Fibroblast of peridontal ligament (primary cell): ENCODE measurements around the gene PARD6A.
A peak's percentile ranks its signal among the peaks of the same experiment; 100 is the strongest.
"Not testable (repeated sequence)": the region's sequence is repeated elsewhere in the genome, so short reads cannot be mapped to it uniquely, and the experiment has no call there.

ENCODE experiments used
- DNase-seq: peaks from one replicate; pipeline ENCODE4 v3.0.0-alpha.2; 2010; ENCODE audit errors: extremely low read depth

PARD6A gene

DNA sequence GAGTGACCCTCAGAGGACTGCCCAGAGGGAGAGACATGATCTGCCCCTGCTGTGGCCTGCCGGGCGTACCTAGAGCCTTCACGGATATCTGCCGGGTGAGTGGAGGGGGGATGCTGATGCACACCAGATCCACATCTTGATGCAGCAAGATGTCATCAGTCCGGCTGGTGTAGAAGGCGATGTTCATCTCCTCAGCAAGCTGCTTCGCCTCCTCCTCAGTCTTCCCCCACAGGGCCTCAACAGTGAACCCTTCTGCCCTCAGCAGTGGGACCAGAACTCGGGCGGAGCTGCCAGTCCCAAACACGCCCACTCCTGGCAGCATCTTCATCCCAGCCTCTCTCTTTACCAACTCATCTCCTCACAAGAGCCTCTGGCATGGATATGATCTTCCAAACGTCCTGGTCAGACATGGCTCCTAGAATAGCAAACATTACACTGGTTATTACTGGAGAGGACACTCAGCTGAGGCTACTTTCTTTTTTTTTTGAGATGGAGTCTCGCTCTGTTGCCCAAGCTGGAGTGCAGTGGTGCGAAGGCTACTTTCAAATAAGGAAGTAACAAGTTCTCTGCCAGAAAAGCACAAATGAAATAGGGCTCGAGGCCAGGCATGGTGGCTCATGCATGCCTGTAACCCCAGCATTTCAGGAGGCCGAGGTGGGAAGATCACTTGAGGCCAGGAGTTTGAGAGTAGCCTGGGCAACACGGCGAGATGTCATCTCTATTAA, 24.8 kb downstream of the PARD6A start:
- DNase-seq: no peak

- not testable (repeated sequence) for DNase-seq
These were observed 32.9 kb downstream of the PARD6A start for GRCh38 chr16:67693517-67694285.

DNA sequence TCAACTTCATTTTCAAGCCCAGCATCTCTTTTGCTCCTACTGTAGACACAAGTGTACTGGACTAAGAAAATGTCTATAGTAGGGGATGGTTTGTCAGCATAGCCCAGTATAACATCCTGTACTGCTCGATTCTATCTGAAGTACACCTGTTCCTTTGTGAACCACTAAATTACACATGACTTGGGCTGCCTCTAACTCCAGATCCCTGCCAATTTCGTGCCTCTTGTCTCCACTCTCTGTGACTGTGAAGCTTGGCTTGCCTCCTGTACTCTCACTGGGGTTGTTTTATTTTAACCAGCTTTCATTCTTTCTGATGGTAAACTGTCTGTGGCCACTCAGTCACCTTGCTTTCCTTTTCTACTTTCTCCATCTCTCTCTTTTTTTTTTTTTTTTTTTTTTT, 33.9 kb downstream of the PARD6A start:
- DNase-seq: no peak

DNA sequence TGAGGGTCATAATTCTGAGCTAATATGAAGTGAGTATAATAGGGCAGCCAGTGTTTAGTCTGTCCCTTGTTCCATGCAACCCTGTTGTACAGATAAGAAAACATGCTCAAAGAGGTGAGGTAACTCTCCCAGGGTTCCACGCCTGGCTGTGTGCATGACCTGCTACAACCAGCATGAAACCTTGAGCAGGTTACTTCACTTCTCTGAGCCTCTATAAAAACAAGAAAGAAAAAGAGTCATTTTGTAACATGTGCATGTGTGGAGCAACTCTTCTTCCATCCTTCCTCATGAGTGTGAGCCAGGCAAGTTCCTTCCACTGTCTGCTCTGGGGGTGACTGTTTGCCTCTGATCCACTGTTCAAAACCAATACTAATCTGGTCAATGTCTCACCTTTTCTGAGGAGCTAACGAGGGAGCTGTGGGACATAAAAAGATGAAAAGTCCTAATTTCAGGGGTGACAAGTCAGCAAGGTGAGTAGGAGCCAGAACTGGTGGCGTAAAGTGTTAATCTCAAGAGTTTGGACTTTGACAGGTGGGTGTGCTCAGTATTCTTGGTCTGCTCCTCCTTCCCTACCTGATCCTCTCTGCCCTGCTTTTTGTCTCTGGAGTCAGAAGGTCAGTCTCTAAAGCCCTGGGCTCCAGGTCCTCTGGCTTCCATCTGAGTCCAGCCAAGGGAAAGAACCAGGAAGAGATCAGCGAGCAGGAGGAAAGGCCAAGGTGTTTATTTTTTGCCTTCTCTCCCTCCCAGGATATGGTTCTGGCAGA, 36.8 kb downstream of the PARD6A start:
- DNase-seq: no peak

DNA sequence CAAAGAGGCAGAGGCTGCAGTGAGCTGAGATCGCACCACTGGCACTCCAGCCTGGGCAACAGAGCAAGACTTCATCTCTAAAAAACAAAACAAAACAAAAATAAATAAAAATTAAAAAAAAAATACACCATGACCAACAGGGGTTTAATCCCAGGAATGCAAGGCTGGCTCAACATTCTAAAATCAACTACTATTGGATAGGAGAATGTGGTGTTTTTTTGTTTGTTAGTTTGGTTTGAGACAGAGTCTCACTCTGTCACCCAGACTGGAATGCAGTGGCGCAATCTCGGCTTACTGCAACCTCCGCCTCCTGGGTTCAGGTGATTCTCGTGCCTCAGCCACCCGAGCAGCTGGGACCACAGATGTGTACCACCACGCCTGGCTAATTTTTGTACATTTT, 38.5 kb downstream of the PARD6A start:
- no peak for DNase-seq

DNA sequence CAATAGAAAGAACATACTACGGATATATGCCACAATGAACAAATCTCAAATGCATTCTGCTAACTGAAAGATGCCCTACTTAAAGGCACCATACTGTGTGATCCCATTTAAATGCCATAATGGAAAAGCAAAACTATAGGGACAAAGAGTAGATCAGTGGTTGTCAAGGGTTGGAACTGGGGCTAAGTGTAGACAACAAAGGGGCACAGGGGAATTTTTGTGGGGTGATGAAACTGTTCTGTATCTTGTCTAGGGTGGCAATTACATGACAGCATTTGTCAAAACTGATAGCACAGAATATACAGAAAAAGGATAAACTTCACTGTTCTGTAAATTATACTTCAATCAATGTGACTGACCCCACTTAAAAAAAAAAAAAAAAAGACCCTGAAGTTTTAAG, 40.7 kb downstream of the PARD6A start:
- DNase-seq: no peak

- DNase-seq: no peak
These were observed 41.4 kb downstream of the PARD6A start for GRCh38 chr16:67702130-67702529.

DNA sequence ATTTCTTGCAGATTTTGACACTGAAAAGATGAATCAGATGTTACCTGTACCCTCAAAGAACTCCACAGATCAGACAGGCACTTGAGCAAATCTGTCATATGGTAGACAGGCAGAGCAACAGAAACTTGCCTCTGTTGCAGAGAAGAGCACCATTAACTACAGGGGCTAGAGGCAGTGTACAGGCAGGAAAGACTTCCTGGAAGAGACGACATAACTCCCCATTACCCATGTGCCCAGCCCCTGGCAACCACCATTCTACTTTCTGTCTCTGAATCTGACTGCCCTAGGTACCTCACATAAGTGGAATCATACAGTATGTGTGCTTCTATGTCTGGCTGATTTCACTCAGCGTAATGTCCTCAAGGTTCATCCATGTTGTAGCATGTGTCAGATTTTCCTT, 42.9 kb downstream of the PARD6A start:
- DNase-seq: no peak

- DNase-seq: no peak
These were observed 43.4 kb downstream of the PARD6A start for GRCh38 chr16:67704110-67704509.

- DNase-seq: no peak
These were observed 46.5 kb downstream of the PARD6A start for GRCh38 chr16:67707210-67707609.

DNA sequence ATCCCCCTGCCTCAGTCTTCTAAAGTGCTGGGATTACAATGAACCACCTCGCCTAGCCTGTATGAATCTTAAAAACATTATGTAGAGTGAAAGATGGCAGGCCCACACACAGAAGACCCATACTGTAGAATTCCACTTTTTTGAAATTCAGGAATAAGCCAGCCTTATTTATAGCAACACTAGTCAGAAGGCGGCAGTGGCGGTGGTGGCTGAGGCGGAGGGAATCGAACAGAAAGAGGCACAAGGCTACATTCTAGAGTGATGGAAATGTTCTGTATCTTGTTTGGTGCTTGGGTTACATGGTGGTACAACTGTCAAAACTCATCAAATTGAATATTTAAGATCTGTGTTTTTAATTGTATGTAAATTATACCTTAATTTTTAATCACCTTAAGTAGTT, 47.0 kb downstream of the PARD6A start:
- DNase-seq: no peak

DNA sequence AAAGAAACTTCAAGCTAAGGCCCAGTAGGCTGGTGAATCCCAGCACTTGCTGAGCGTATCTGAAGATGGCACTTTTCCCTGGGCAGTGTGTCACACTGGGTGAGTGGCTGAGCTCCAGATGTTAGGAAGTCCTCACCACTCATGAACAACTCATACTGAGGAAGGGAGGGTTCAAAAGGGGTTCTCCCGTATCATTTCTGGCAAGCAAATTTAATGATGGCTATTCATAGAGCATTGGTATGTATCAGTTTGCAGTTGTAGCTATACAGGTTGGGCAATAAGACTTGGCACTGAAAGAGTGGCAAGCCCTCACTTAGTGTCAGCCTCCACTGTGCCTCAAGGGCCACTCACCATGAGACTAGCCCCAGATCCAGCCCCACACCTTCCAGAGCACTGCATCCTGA, 47.6 kb downstream of the PARD6A start:
- DNase-seq: peak; percentile 57

DNA sequence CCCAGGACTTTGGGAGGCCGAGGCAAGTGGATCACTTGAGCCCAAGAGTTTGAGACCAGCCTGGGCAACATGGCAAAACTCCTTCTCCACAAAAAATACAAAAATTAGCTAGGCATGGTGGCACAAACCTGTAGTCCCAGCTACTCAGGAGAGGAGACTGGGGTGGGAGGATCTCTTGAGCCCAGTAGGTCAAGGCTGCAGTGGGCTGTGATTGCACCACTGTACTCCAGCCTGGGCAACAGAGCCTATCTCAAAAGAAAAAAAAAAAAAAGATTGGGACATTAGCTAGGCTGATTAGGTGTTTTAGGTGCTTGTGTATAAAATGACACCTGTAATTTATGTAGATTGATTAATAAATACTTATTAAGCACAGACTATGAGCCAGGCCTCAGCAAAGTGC, 48.3 kb downstream of the PARD6A start:
- no peak for DNase-seq

- DNase-seq: no peak
These were observed 49.8 kb downstream of the PARD6A start for GRCh38 chr16:67710607-67711006.
